Transverse colon (tissue), 4 donors: ENCODE data around the gene PICK1. TPM values are rescaled to one million over a fixed set of nuclear protein-coding genes. Genes with fewer than 3 reads are reported as not detected.

ENCODE experiments used
- DNase-seq: peaks from one replicate; pipeline ENCODE4 v3.0.0-alpha.2; 2019
- H3K27ac ChIP-seq, 4 donors: fragments of 200-600 bp; sonication (generic); 2 replicates each; pipeline ENCODE4 v1.5.1; 2016 to 2018; ENCODE audit warnings: inconsistent platforms in 4 of 4
- H3K27me3 ChIP-seq: fragments of 200-600 bp; sonication (generic); 2 replicates; pipeline ENCODE4 v1.5.1; 2017; ENCODE audit warnings: inconsistent platforms
- H3K36me3 ChIP-seq, 4 donors: fragments of 200-600 bp; sonication (generic); 2 replicates each; pipeline ENCODE4 v1.5.1; 2017 to 2019; ENCODE audit warnings: inconsistent platforms in 4 of 4
- H3K4me1 ChIP-seq, 4 donors: fragments of 200-600 bp; sonication (generic); 2 replicates each; pipeline ENCODE4 v1.5.1; 2017 to 2020; ENCODE audit warnings: inconsistent platforms in 4 of 4
- H3K4me3 ChIP-seq, 4 donors: fragments of 200-600 bp; sonication (generic); 1 replicate in 1 of 4; 2 replicates in 3 of 4; pipeline versions ENCODE4 v1.5.1 to v1.6.1; 2017 to 2019; ENCODE audit warnings: inconsistent platforms in 4 of 4
- H3K9me3 ChIP-seq, 2 donors: fragments of 200-600 bp; sonication (generic); 2 replicates each; pipeline ENCODE4 v1.5.1; 2017 to 2019; ENCODE audit warnings: inconsistent platforms in 2 of 2
- CTCF ChIP-seq, 5 experiments: fragments of 200-600 bp in 3 of 5; fragments of 450-650 bp in 2 of 5; sonication (generic) in 3 of 5; IDR thresholded peaks; 1 replicate in 2 of 5; 2 replicates in 3 of 5; pipeline ENCODE4 v1.5.1; 2016 to 2017; ENCODE audit warnings: antibody characterized with exemption in 5 of 5, inconsistent platforms in 3 of 5, mild to moderate bottlenecking in 2 of 5, moderate library complexity in 1 of 5
- EP300 ChIP-seq: sonication (generic); formaldehyde crosslinking; IDR thresholded peaks from one replicate; pipeline ENCODE4 v1.6.1; 2017; ENCODE audit warnings: antibody characterized with exemption, low read depth
- POLR2A ChIP-seq: fragments of 450-650 bp; IDR thresholded peaks from one replicate; pipeline ENCODE4 v1.6.1; 2016; ENCODE audit warnings: antibody characterized with exemption, mild to moderate bottlenecking, moderate library complexity
- POLR2AphosphoS5 ChIP-seq, 3 donors: sonication (generic); formaldehyde crosslinking; IDR thresholded peaks; one replicate each; pipeline ENCODE4 v1.6.1; 2016; ENCODE audit warnings: antibody characterized with exemption in 3 of 3
- WGBS, 2 donors: methylation state at CpG; one replicate each; pipeline ENCODE4 v1.1.5; 2018; ENCODE audit warnings: low coverage in 1 of 2; 5-methylcytosine and 5-hydroxymethylcytosine counted together
- in situ Hi-C, 4 donors: fragments of 200-750 bp; cut with MboI; loops; one replicate each; pipeline versions ENCODE4 v1.15.0 to v1.15.1; 2017; ENCODE audit warnings: low sequenced_read_pairs in 3 of 4, low pct_ligation_motif_present in 1 of 4, low pct_unique_long_range_greater_than_20kb in 1 of 4
- intact Hi-C: fragments of 100-400 bp; cut with DNase I; formaldehyde crosslinking; loops from one replicate; pipeline ENCODE4 v1.15.1; 2023; ENCODE audit warnings: low total_unique reads
- total RNA-seq, 4 donors: library from RNA; depleted of rRNA; stranded (reverse); fragments of >200 nt; gene quantifications; one replicate each; pipeline ENCODE4 v1.1.0, GENCODE V29; 2016

The PICK1 gene
- total RNA-seq, 4 donors from 2014 or later: 34.3 to 127 (median 69.3) TPM

DNA sequence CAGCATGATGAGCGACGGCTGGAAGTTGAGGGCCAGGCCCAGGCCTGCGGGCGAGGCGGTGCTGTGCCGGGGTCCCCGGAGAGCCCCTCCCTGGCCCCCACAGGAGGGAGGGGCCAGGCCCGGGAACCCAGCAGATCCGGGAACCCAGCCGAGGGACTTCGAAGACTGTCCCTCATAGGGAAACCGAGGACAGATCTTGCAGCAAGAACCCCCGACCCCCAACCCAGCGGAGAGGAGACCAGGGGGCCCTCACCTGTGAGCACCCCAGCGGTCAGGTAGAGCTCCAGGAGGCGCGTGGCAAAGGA is 24.4 kb downstream of the PICK1 start:
- Histone ChIP-seq H3K27me3 (peaks cover 27% of the 10 kb centered on the region), H3K9me3 (no peaks in the 10 kb centered on the region), H3K36me3 (no peaks in the 10 kb centered on the region), H3K27ac (no peak overlapping the region), H3K4me3 (peak overlapping the region in 3 of 4 donors; percentile 12 to 45 (median 34)), H3K4me1 (peaks cover 4 to 22% (median 21%) of the 10 kb centered on the region in 4 donors)
- in situ Hi-C loops: no loop called here
- intact Hi-C loops: no loop called here
- WGBS, 2 donors: 19% methylated on average over 13 of the region's 17 CpGs; no CpG with 5 or more reads in 1 of the 2 donors
- no peak for DNase-seq
- TF ChIP-seq CTCF (IDR thresholded peaks at IDR 0.05): no peak
- TF ChIP-seq POLR2AphosphoS5 (IDR thresholded peaks at IDR 0.05): no peak
- TF ChIP-seq EP300: no peak
- no peak for TF ChIP-seq POLR2A

GRCh38 chr22:38081941-38082828 is 25.0 kb downstream of the PICK1 start:
- Histone ChIP-seq H3K9me3 (no peaks in the 10 kb centered on the region), H3K27me3 (peaks cover 27% of the 10 kb centered on the region), H3K4me3 (peak overlapping the region in 1 of 4 donors; percentile 45), H3K4me1 (peaks cover 4 to 22% (median 21%) of the 10 kb centered on the region in 4 donors), H3K27ac (no peak overlapping the region), H3K36me3 (no peaks in the 10 kb centered on the region)
- DNase-seq: no peak
- 22% methylated on average over 49 of the region's 52 CpGs; no CpG with 5 or more reads in 1 of the 2 donors for WGBS, 2 donors
- in situ Hi-C loops (no loop called here), intact Hi-C loops (no loop called here)
- TF ChIP-seq CTCF (IDR thresholded peaks at IDR 0.05) (no peak), POLR2AphosphoS5 (IDR thresholded peaks at IDR 0.05) (no peak), POLR2A (no peak), EP300 (no peak)

- WGBS, 2 donors: 84% methylated on average over 24 of the region's 24 CpGs; no CpG with 5 or more reads in 1 of the 2 donors
- DNase-seq: no peak
- Histone ChIP-seq H3K36me3 (no peaks in the 10 kb centered on the region), H3K27me3 (peaks cover 28% of the 10 kb centered on the region), H3K4me1 (peaks cover 4 to 22% (median 21%) of the 10 kb centered on the region in 4 donors), H3K27ac (no peak overlapping the region), H3K4me3 (no peak overlapping the region), H3K9me3 (no peaks in the 10 kb centered on the region)
- no peak for TF ChIP-seq EP300
- TF ChIP-seq POLR2AphosphoS5 (IDR thresholded peaks at IDR 0.05): no peak
- TF ChIP-seq POLR2A: no peak
- TF ChIP-seq CTCF (IDR thresholded peaks at IDR 0.05): no peak
- intact Hi-C loops: no loop called here
- in situ Hi-C loops: no loop called here
Measured at GRCh38 chr22:38082986-38083710, 25.9 kb downstream of the PICK1 start.

DNA sequence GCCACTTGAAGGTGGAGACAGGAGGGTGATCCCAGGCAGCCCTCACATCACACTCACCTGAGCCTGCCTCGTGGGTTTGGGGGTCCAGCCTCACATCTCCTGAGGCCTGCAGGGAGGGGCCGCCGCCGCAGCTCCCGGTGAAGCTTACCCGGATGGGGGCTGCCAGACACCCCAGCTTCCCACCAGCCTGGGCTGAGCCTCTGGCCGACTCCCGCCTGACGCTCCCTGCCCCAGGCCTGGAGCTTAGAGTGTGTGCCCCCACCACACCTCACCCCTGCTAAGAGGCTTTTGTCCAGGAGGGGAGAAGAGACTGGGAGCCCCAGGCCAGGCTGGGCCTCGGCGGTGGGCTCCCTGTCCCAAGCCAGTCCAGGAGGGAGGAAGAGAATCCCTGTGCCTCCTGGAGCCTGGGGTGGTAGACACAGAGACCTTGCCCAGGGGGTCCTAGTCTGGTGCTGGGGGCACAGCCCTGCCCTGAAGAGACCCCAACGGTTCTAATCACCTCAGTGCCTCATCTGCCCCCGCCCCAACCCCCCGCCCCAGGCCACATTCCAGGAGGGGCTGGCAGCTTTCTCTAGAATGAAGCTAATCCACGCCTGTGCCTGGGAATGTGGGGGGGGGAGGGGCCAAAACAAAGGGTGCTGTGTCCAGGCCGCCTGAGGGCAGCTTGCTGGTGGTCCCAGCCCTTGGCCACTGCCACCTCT is 26.9 kb downstream of the PICK1 start, which contains the start of gene SLC16A8:
SLC16A8 (minus strand) TSS at position 254 of the 701 bp plus-strand sequence. CDS start 1,311 bp downstream, outside the sequence.
- intact Hi-C loops: no loop called here
- Histone ChIP-seq H3K4me1 (peaks cover 4 to 30% (median 25%) of the 10 kb centered on the region in 4 donors), H3K36me3 (no peaks in the 10 kb centered on the region), H3K4me3 (no peak within 1 kb of the TSS), H3K27me3 (peaks cover 37% of the 10 kb centered on the region), H3K9me3 (no peaks in the 10 kb centered on the region), H3K27ac (no peak within 1 kb of the TSS)
- TF ChIP-seq POLR2A: no peak
- TF ChIP-seq CTCF (IDR thresholded peaks at IDR 0.05): no peak
- no peak for TF ChIP-seq POLR2AphosphoS5 (IDR thresholded peaks at IDR 0.05)
- no peak for TF ChIP-seq EP300
- no peak for DNase-seq
- in situ Hi-C loops: no loop called here
- 81% methylated on average over 13 of the region's 16 CpGs; no CpG with 5 or more reads in 1 of the 2 donors for WGBS, 2 donors
